ENCODE measurements around the gene RAD9B. TPM values are rescaled to one million over a fixed set of nuclear protein-coding genes. Genes with fewer than 3 reads are reported as not detected.

Gene RAD9B
- total RNA-seq, 5 donors from 2014 or later (not counting 1 experiment from before 2014, with no cell fraction given), result 0.18 to 1.6 (median 0.74) TPM; not detected in 1

GRCh38 chr12:110531741-110532333 lies 29.7 kb downstream of the RAD9B start:
- no peaks in the 10 kb centered on the region for H3K9me3 ChIP-seq
- no peak overlapping the region for H3K27ac ChIP-seq (ENCODE audit: low read length)
- no peaks in the 10 kb centered on the region for H3K4me1 ChIP-seq (ENCODE audit: control insufficient read depth in 1 of 2, extremely low read depth in 1 of 2, insufficient read depth in 2 of 2, low read length in 2 of 2)
- peaks cover 0 to 6% (median 4%) of the 10 kb centered on the region in 3 donors for H3K4me1 Mint-ChIP-seq
- H3K4me3 ChIP-seq (ENCODE audit: control insufficient read depth in 1 of 2, extremely low read depth in 1 of 2, low read length in 1 of 2), result no peak overlapping the region
- H3K36me3 Mint-ChIP-seq, result peaks cover 38% of the 10 kb centered on the region
- ATAC-seq (replicated peaks in 1 of 4) (no peak), DNase-seq (no peak)
- H3K27me3 Mint-ChIP-seq, result no peaks in the 10 kb centered on the region
- no peaks in the 10 kb centered on the region for H3K27me3 ChIP-seq (replicated peaks in 1 of 2; ENCODE audit: control insufficient read depth in 2 of 2, extremely low read depth in 1 of 2, insufficient read depth in 2 of 2, low read length in 1 of 2)
- peaks cover 0 to 25% of the 10 kb centered on the region in 2 donors for H3K36me3 ChIP-seq (ENCODE audit: control insufficient read depth in 2 of 2, extremely low read depth in 1 of 2, insufficient read depth in 1 of 2, low read length in 1 of 2)
- no peak overlapping the region for H3K4me3 Mint-ChIP-seq
- WGBS (ENCODE audit: insufficient coverage), result no CpG with 5 or more reads among the region's 2 CpGs
- POLR2A ChIA-PET, result interaction anchor here (0.6 kb wide), 2 partner anchors 9 to 1342 kb away, joined by 3 to 10 read pairs; no protein-coding TSS in a partner anchor
- H3K9me3 Mint-ChIP-seq, result no peaks in the 10 kb centered on the region
- no peak overlapping the region for H3K27ac Mint-ChIP-seq
- CTCF ChIA-PET, result no interaction called here

GRCh38 chr12:110532644-110533043 lies 30.5 kb downstream of the RAD9B start:
- no peak overlapping the region for H3K4me3 Mint-ChIP-seq
- Histone ChIP-seq H3K4me3 (ENCODE audit: control insufficient read depth in 1 of 2, extremely low read depth in 1 of 2, low read length in 1 of 2) (no peak overlapping the region), H3K27me3 (replicated peaks in 1 of 2; ENCODE audit: control insufficient read depth in 2 of 2, extremely low read depth in 1 of 2, insufficient read depth in 2 of 2, low read length in 1 of 2) (no peaks in the 10 kb centered on the region), H3K4me1 (ENCODE audit: control insufficient read depth in 1 of 2, extremely low read depth in 1 of 2, insufficient read depth in 2 of 2, low read length in 2 of 2) (no peaks in the 10 kb centered on the region), H3K36me3 (ENCODE audit: control insufficient read depth in 2 of 2, extremely low read depth in 1 of 2, insufficient read depth in 1 of 2, low read length in 1 of 2) (peaks cover 3 to 33% of the 10 kb centered on the region in 2 donors), H3K27ac (ENCODE audit: low read length) (no peak overlapping the region), H3K9me3 (no peaks in the 10 kb centered on the region)
- H3K27ac Mint-ChIP-seq, result peak overlapping the region in 1 of 2 donors; percentile 68
- peaks cover 0 to 6% (median 4%) of the 10 kb centered on the region in 3 donors for H3K4me1 Mint-ChIP-seq
- no peak for DNase-seq
- WGBS (ENCODE audit: insufficient coverage), result no CpG with 5 or more reads among the region's 3 CpGs
- no peak for ATAC-seq (replicated peaks in 1 of 4)
- no peaks in the 10 kb centered on the region for H3K27me3 Mint-ChIP-seq
- CTCF ChIA-PET, result interaction anchor here in 1 of 2 donors (1.3 kb wide), 1 partner anchor 67 kb away, joined by 3 read pairs; no protein-coding TSS in a partner anchor
- peaks cover 43% of the 10 kb centered on the region for H3K36me3 Mint-ChIP-seq
- no peaks in the 10 kb centered on the region for H3K9me3 Mint-ChIP-seq
- POLR2A ChIA-PET, result interaction anchor here in 1 of 2 donors (0.5 kb wide), 1 partner anchor 871 kb away, joined by 8 read pairs; no protein-coding TSS in a partner anchor

GRCh38 chr12:110533607-110534006 lies 31.5 kb downstream of the RAD9B start:
- CTCF ChIA-PET, result interaction anchor here in 1 of 2 donors (1.3 kb wide), 1 partner anchor 67 kb away, joined by 3 read pairs; no protein-coding TSS in a partner anchor
- no peak for DNase-seq
- H3K9me3 ChIP-seq, result no peaks in the 10 kb centered on the region
- H3K27ac ChIP-seq (ENCODE audit: low read length), result no peak overlapping the region
- no peak overlapping the region for H3K4me3 ChIP-seq (ENCODE audit: control insufficient read depth in 1 of 2, extremely low read depth in 1 of 2, low read length in 1 of 2)
- H3K4me1 ChIP-seq (ENCODE audit: control insufficient read depth in 1 of 2, extremely low read depth in 1 of 2, insufficient read depth in 2 of 2, low read length in 2 of 2), result no peaks in the 10 kb centered on the region
- Mint-ChIP-seq H3K4me1 (peaks cover 0 to 6% (median 4%) of the 10 kb centered on the region in 3 donors), H3K27me3 (no peaks in the 10 kb centered on the region), H3K36me3 (peaks cover 46% of the 10 kb centered on the region), H3K27ac (peak overlapping the region in 1 of 2 donors; percentile 28), H3K9me3 (no peaks in the 10 kb centered on the region), H3K4me3 (no peak overlapping the region)
- H3K36me3 ChIP-seq (ENCODE audit: control insufficient read depth in 2 of 2, extremely low read depth in 1 of 2, insufficient read depth in 1 of 2, low read length in 1 of 2), result peaks cover 7 to 43% of the 10 kb centered on the region in 2 donors
- POLR2A ChIA-PET, result interaction anchor here in 1 of 2 donors (0.5 kb wide), 1 partner anchor 66 kb away, joined by 4 read pairs; the partner anchor contains the start of gene GPN3
- ATAC-seq (replicated peaks in 1 of 4), result no peak
- no CpG with 5 or more reads among the region's 6 CpGs for whole genome bisulfite sequencing (ENCODE audit: insufficient coverage)
- H3K27me3 ChIP-seq (replicated peaks in 1 of 2; ENCODE audit: control insufficient read depth in 2 of 2, extremely low read depth in 1 of 2, insufficient read depth in 2 of 2, low read length in 1 of 2), result no peaks in the 10 kb centered on the region

GRCh38 chr12:110534811-110535210 lies 32.7 kb downstream of the RAD9B start:
- Histone ChIP-seq H3K4me3 (ENCODE audit: control insufficient read depth in 1 of 2, extremely low read depth in 1 of 2, low read length in 1 of 2) (no peak overlapping the region), H3K27ac (ENCODE audit: low read length) (no peak overlapping the region), H3K9me3 (no peaks in the 10 kb centered on the region), H3K4me1 (ENCODE audit: control insufficient read depth in 1 of 2, extremely low read depth in 1 of 2, insufficient read depth in 2 of 2, low read length in 2 of 2) (no peaks in the 10 kb centered on the region), H3K27me3 (replicated peaks in 1 of 2; ENCODE audit: control insufficient read depth in 2 of 2, extremely low read depth in 1 of 2, insufficient read depth in 2 of 2, low read length in 1 of 2) (no peaks in the 10 kb centered on the region), H3K36me3 (ENCODE audit: control insufficient read depth in 2 of 2, extremely low read depth in 1 of 2, insufficient read depth in 1 of 2, low read length in 1 of 2) (peaks cover 7 to 55% of the 10 kb centered on the region in 2 donors)
- Mint-ChIP-seq H3K4me1 (peaks cover 0 to 7% (median 4%) of the 10 kb centered on the region in 3 donors), H3K36me3 (peaks cover 50% of the 10 kb centered on the region), H3K4me3 (no peak overlapping the region), H3K27me3 (no peaks in the 10 kb centered on the region), H3K9me3 (no peaks in the 10 kb centered on the region), H3K27ac (no peak overlapping the region)
- ATAC-seq (replicated peaks in 1 of 4) (no peak), DNase-seq (no peak)
- ChIA-PET POLR2A (no interaction called here), CTCF (no interaction called here)
- WGBS (ENCODE audit: insufficient coverage), result no CpG with 5 or more reads among the region's 6 CpGs

- Mint-ChIP-seq H3K36me3 (peaks cover 40% of the 10 kb centered on the region), H3K27ac (no peak overlapping the region), H3K4me3 (no peak overlapping the region), H3K4me1 (peaks cover 0 to 5% (median 4%) of the 10 kb centered on the region in 3 donors), H3K27me3 (no peaks in the 10 kb centered on the region), H3K9me3 (no peaks in the 10 kb centered on the region)
- H3K4me3 ChIP-seq (ENCODE audit: control insufficient read depth in 1 of 2, extremely low read depth in 1 of 2, low read length in 1 of 2), result no peak overlapping the region
- H3K4me1 ChIP-seq (ENCODE audit: control insufficient read depth in 1 of 2, extremely low read depth in 1 of 2, insufficient read depth in 2 of 2, low read length in 2 of 2), result no peaks in the 10 kb centered on the region
- 70% methylated on average over 2 of the region's 4 CpGs for WGBS (ENCODE audit: insufficient coverage)
- H3K36me3 ChIP-seq (ENCODE audit: control insufficient read depth in 2 of 2, extremely low read depth in 1 of 2, insufficient read depth in 1 of 2, low read length in 1 of 2), result peaks cover 7 to 63% of the 10 kb centered on the region in 2 donors
- ChIA-PET POLR2A (interaction anchor here in 1 of 2 donors (0.5 kb wide), 1 partner anchor 27 kb away, joined by 5 read pairs; no protein-coding TSS in a partner anchor), CTCF (interaction anchor here (0.6 to 1.3 kb wide), 3 partner anchors 63 to 248 kb away, joined by 3 to 4 read pairs (median 3); no protein-coding TSS in a partner anchor)
- DNase-seq (no peak), ATAC-seq (replicated peaks in 1 of 4) (no peak)
- H3K27ac ChIP-seq (ENCODE audit: low read length), result no peak overlapping the region
- H3K27me3 ChIP-seq (replicated peaks in 1 of 2; ENCODE audit: control insufficient read depth in 2 of 2, extremely low read depth in 1 of 2, insufficient read depth in 2 of 2, low read length in 1 of 2), result no peaks in the 10 kb centered on the region
- no peaks in the 10 kb centered on the region for H3K9me3 ChIP-seq
These were observed 34.9 kb downstream of the RAD9B start for GRCh38 chr12:110536834-110537604.

Measured in T-cell (primary cell).